Hematopoietic multipotent progenitor cell (in vitro differentiated cells): ENCODE results near the gene CTNNA2. TPM values are rescaled to one million over a fixed set of nuclear protein-coding genes. Genes with fewer than 3 reads are reported as not detected.

Source experiments
- DNase-seq, 3 donors: peaks; one replicate each; pipeline ENCODE4 v3.0.0-alpha.2; 2011 to 2015; ENCODE audit warnings: low read depth in 2 of 3, low spot score in 2 of 3
- total RNA-seq: library from RNA; depleted of rRNA; stranded (reverse); fragments of >200 nt; gene quantifications from one replicate; pipeline ENCODE4 v1.2.3, GENCODE V29; 2012

The CTNNA2 gene
- total RNA-seq, 1 donor: not detected

- no peak for DNase-seq
Observed at GRCh38 chr2:79780781-79781180, 267.9 kb downstream of the CTNNA2 start.

- peak in 1 of 3 donors; percentile 31 for DNase-seq
Observed at GRCh38 chr2:79782576-79783452, 270.0 kb downstream of the CTNNA2 start.

- DNase-seq: no peak
Observed at GRCh38 chr2:79788952-79789651, 276.3 kb downstream of the CTNNA2 start.

GRCh38 chr2:79789811-79790210 lies 277.0 kb downstream of the CTNNA2 start:
- DNase-seq: no peak

- no peak for DNase-seq
Observed at GRCh38 chr2:79792090-79792489, 279.2 kb downstream of the CTNNA2 start.

GRCh38 chr2:79793006-79793405 lies 280.2 kb downstream of the CTNNA2 start:
- no peak for DNase-seq

- no peak for DNase-seq
Observed at GRCh38 chr2:79796641-79797040, 283.8 kb downstream of the CTNNA2 start.

DNA sequence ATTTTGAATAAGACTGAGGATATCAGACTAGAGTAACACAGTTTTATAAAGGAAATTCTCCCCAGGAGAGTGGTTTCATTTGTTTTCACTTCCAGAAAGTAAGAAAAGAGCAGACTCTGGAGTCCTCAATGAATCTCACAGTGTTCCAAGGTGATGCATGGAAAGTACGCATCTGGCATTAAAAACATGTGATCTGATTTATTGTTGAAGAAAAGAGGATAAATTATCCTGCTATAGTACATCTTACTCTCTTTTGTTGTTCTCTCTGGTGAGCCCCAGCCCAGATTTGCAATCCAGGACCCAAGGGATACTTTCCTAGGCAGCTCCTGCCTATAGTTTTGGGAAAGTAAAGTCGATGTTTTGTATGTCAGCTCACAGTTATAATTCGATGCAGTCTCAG lies 285.9 kb downstream of the CTNNA2 start:
- no peak for DNase-seq

DNA sequence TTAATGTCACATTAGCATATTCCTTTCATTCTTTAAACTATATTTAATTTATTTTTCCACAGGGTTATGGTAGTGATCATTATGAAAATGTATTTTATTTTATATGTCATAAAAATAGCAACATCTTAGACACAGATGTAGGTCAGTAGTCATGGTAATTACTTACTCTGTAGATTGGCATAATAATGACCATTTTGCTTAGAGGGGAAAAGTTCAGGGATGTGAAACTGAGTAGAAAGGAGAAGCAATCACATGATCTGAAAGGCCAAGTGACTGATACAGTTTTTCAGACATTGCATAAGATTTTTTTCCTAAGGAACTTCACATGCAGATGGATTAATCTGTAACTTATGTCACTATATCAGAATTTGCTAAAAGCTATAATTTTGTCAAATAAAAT lies 286.9 kb downstream of the CTNNA2 start:
- DNase-seq: no peak

DNA sequence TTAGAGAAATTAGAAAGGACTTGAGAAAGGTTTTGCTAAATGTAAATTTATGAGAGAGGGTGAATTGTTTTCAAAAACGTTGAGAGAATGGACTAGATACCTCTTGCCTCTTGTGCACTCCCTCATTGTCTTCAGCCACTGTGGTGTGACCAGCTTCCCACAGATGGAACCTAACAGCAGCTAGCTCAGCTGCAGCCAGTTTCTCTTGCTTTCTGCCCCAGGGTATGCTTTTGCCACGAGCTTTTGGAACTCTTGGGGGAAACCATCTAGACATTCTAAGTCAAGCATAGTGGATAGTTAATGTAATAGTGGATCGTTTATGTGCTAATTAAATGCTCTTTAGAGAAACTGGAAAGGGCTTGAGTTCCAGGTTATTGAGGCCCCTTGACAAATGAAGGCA lies 288.2 kb downstream of the CTNNA2 start:
- no peak for DNase-seq

DNA sequence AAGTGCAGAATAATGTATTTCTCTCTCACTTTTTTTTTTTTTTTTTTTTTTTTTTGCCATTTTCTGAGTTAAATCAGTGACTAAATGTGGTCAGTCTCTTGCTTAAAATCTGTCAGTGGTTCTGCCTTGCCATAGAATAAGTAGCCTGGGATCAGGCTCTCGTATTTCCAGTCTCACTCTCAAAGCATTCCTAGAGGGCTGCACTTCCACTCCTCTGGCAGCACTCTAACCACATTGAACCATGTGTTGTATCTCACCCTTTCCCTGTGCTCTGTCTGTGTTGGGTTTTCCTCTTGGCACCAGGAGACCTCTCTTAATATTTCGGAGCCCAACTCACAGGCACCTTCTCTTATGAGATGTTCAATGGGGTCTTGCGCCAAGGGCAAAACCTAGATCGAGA lies 304.4 kb downstream of the CTNNA2 start:
- DNase-seq: no peak

- DNase-seq: no peak
Observed at GRCh38 chr2:79820281-79820680, 307.4 kb downstream of the CTNNA2 start.

DNA sequence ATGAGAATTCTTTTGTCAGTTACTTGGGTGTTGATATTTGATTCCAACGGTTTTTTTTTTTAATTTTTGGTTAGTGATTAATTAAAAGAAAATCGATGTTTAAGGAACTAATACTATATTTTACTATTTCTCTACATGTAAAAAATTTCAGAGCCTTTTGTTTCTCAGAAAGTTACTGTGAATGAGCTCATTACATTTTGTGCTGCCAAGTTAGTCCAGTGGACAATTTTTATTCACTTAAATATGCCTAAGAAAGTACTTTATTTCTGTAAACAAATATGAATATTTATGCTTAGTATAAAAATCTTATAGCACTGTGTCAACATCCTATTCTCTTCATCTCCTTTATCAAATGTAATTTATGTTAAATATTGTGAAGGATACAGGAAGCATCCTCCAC lies 309.3 kb downstream of the CTNNA2 start:
- DNase-seq: no peak

GRCh38 chr2:79824086-79824786 lies 311.4 kb downstream of the CTNNA2 start:
- no peak for DNase-seq

- DNase-seq: no peak
Observed at GRCh38 chr2:79827881-79828280, 315.0 kb downstream of the CTNNA2 start.

- no peak for DNase-seq
Observed at GRCh38 chr2:79830501-79830900, 317.6 kb downstream of the CTNNA2 start.

- no peak for DNase-seq
Observed at GRCh38 chr2:79831961-79832360, 319.1 kb downstream of the CTNNA2 start.

GRCh38 chr2:79832511-79833234 lies 319.8 kb downstream of the CTNNA2 start:
- DNase-seq: no peak

DNA sequence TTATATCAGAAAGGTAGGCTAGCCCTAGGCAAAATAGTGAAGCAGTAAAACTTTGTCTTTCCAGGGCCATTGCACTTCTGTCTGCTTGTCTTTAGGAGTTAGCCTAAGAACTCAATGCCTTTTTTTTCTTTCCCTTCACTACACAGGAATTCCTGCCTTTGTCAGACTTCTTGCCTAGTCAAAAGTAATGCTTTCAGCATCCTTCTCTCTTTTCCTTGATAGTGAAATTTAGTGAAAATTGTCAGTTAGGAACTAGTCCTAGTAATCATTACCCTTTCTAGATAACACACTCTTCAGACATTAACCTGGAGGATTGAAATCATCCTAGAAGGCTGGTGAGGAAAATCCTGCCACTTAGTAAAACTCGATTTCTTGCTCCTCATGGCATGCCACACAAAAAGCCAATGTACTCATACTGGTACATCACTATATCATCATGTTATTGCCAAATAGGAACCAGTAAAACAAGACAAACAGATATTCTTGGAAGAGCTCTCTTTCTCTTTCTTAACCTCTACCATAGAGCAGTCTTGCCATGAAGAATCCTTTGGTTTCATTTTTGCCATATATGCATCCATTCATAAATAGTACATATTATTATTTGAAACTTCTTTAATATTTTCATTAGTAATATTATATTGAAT lies 320.5 kb downstream of the CTNNA2 start:
- no peak for DNase-seq

DNA sequence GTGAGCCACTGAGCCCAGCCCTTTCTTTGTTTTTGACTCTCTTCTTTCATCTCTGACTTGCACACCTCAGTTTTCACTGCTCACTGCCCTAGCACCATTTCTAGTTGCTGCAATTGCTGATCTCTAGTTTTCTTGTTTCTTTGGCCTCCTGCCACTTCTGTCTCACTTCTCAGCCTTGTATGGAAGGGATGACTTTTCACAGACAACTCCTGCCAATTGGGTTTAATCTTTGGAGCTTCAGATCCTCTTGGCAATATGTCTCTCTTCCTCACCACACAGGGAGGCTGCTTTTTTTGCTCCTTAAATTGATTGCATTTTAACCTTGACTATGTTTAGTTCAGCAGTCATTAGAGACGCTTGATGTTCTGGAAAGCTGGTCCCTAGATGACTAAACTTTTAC lies 323.1 kb downstream of the CTNNA2 start:
- DNase-seq: no peak
